ENCODE data around the gene NHLRC2.
"Not testable (repeated sequence)": the region's sequence is repeated elsewhere in the genome, so short reads cannot be mapped to it uniquely, and the experiment has no call there.

Gene NHLRC2

GRCh38 chr10:113912582-113912981 lies 58.1 kb downstream of the NHLRC2 start:
- no peak for DNase-seq

- no peak for DNase-seq
These were observed 60.5 kb downstream of the NHLRC2 start for GRCh38 chr10:113914956-113915355.

GRCh38 chr10:113915540-113915939 lies 61.1 kb downstream of the NHLRC2 start:
- DNase-seq = no peak

GRCh38 chr10:113916053-113916452 lies 61.6 kb downstream of the NHLRC2 start:
- DNase-seq = no peak

- DNase-seq = no peak
These were observed 63.2 kb downstream of the NHLRC2 start for GRCh38 chr10:113917636-113918035.

- no peak for DNase-seq
These were observed 65.7 kb downstream of the NHLRC2 start for GRCh38 chr10:113920114-113920513.

GRCh38 chr10:113920875-113921274 lies 66.4 kb downstream of the NHLRC2 start:
- no peak for DNase-seq

GRCh38 chr10:113921561-113922370 lies 67.3 kb downstream of the NHLRC2 start:
- DNase-seq = no peak

- no peak for DNase-seq
These were observed 68.5 kb downstream of the NHLRC2 start for GRCh38 chr10:113922787-113923570.

GRCh38 chr10:113924186-113924585 lies 69.7 kb downstream of the NHLRC2 start:
- no peak for DNase-seq

GRCh38 chr10:113924664-113925063 lies 70.2 kb downstream of the NHLRC2 start:
- no peak for DNase-seq

GRCh38 chr10:113927440-113927839 lies 73.0 kb downstream of the NHLRC2 start:
- DNase-seq = no peak

GRCh38 chr10:113928830-113929229 lies 74.4 kb downstream of the NHLRC2 start:
- no peak for DNase-seq

GRCh38 chr10:113929522-113929921 lies 75.1 kb downstream of the NHLRC2 start:
- DNase-seq = no peak

GRCh38 chr10:113930482-113931057 lies 76.1 kb downstream of the NHLRC2 start:
- DNase-seq = no peak

- DNase-seq = no peak
These were observed 78.4 kb downstream of the NHLRC2 start for GRCh38 chr10:113932854-113933253.

- no peak for DNase-seq
These were observed 79.6 kb downstream of the NHLRC2 start for GRCh38 chr10:113933894-113934532.

GRCh38 chr10:113937258-113937657 lies 82.8 kb downstream of the NHLRC2 start:
- DNase-seq = no peak

- DNase-seq = no peak
These were observed 83.3 kb downstream of the NHLRC2 start for GRCh38 chr10:113937756-113938155.

- no peak for DNase-seq
These were observed 84.9 kb downstream of the NHLRC2 start for GRCh38 chr10:113939212-113939860.

- no peak for DNase-seq
These were observed 86.7 kb downstream of the NHLRC2 start for GRCh38 chr10:113941140-113941539.

- DNase-seq = not testable (repeated sequence)
These were observed 88.7 kb downstream of the NHLRC2 start for GRCh38 chr10:113943196-113943595.
